Type B pancreatic cell (in vitro differentiated cells): ENCODE data around the gene PLA2G4C. TPM values are rescaled to one million over a fixed set of nuclear protein-coding genes. Genes with fewer than 3 reads are reported as not detected.

Experiments
- DNase-seq: peaks from one replicate; pipeline ENCODE4 v3.0.0; 2021; ENCODE audit warnings: mixed read lengths; ENCODE audit not compliant: unreplicated experiment; ENCODE audit errors: extremely low spot score
- H3K27ac Mint-ChIP-seq: 2 replicates; pipeline ENCODE4 v1.8.0; 2021; ENCODE audit warnings: mild to moderate bottlenecking, mixed read lengths
- H3K27me3 Mint-ChIP-seq: 2 replicates; pipeline ENCODE4 v1.8.0; 2021; ENCODE audit warnings: mixed read lengths
- H3K36me3 Mint-ChIP-seq: 2 replicates; pipeline ENCODE4 v1.8.0; 2021; ENCODE audit warnings: mixed read lengths
- H3K4me1 Mint-ChIP-seq: one replicate; pipeline ENCODE4 v1.8.0; 2021; ENCODE audit warnings: mixed read lengths; ENCODE audit not compliant: unreplicated experiment
- H3K4me3 Mint-ChIP-seq: 2 replicates; pipeline ENCODE4 v1.8.0; 2021; ENCODE audit warnings: mild to moderate bottlenecking, mixed read lengths
- H3K9me3 Mint-ChIP-seq: 2 replicates; pipeline ENCODE4 v1.8.0; 2021; ENCODE audit warnings: mixed read lengths
- CTCF ChIP-seq: fragments of 200-600 bp; sonication (generic); conservative IDR thresholded peaks from 2 replicates; pipeline ENCODE4 v1.5.0; 2021; ENCODE audit warnings: antibody characterized with exemption, mild to moderate bottlenecking
- total RNA-seq: library from RNA; stranded (reverse); gene quantifications from 2 replicates; pipeline ENCODE4 v1.2.1, GENCODE V29; 2021; ENCODE audit warnings: low replicate concordance

The PLA2G4C gene
- total RNA-seq, 1 donor from 2014 or later, result 1.1 TPM

- Mint-ChIP-seq H3K36me3 (no peaks in the 10 kb centered on the region), H3K27me3 (peaks cover 16% of the 10 kb centered on the region), H3K4me3 (no peak overlapping the region), H3K27ac (no peak overlapping the region), H3K4me1 (no peaks in the 10 kb centered on the region), H3K9me3 (peaks cover 5% of the 10 kb centered on the region)
- no peak for DNase-seq
- TF ChIP-seq CTCF, result no peak
Observed at GRCh38 chr19:48010932-48011758, 99.5 kb downstream of the PLA2G4C start.

GRCh38 chr19:48006762-48007161 lies 103.9 kb downstream of the PLA2G4C start:
- DNase-seq, result no peak
- Mint-ChIP-seq H3K27ac (no peak overlapping the region), H3K4me3 (no peak overlapping the region), H3K27me3 (peaks cover 3% of the 10 kb centered on the region), H3K9me3 (peaks cover 5% of the 10 kb centered on the region), H3K4me1 (no peaks in the 10 kb centered on the region), H3K36me3 (no peaks in the 10 kb centered on the region)
- TF ChIP-seq CTCF, result peak; percentile 52

- TF ChIP-seq CTCF, result no peak
- no peaks in the 10 kb centered on the region for H3K36me3 Mint-ChIP-seq
- peaks cover 5% of the 10 kb centered on the region for H3K9me3 Mint-ChIP-seq
- no peaks in the 10 kb centered on the region for H3K4me1 Mint-ChIP-seq
- H3K27ac Mint-ChIP-seq, result no peak overlapping the region
- no peak overlapping the region for H3K4me3 Mint-ChIP-seq
- no peak for DNase-seq
- peaks cover 3% of the 10 kb centered on the region for H3K27me3 Mint-ChIP-seq
Observed at GRCh38 chr19:48004236-48004635, 106.4 kb downstream of the PLA2G4C start.

GRCh38 chr19:48000846-48001245 lies 109.8 kb downstream of the PLA2G4C start:
- Mint-ChIP-seq H3K36me3 (no peaks in the 10 kb centered on the region), H3K4me3 (no peak overlapping the region), H3K4me1 (no peaks in the 10 kb centered on the region), H3K9me3 (no peaks in the 10 kb centered on the region), H3K27ac (no peak overlapping the region), H3K27me3 (peaks cover 13% of the 10 kb centered on the region)
- no peak for TF ChIP-seq CTCF
- no peak for DNase-seq

- Mint-ChIP-seq H3K4me1 (no peaks in the 10 kb centered on the region), H3K9me3 (no peaks in the 10 kb centered on the region), H3K36me3 (no peaks in the 10 kb centered on the region), H3K27me3 (peaks cover 22% of the 10 kb centered on the region), H3K27ac (no peak overlapping the region), H3K4me3 (no peak overlapping the region)
- DNase-seq, result no peak
- TF ChIP-seq CTCF, result no peak
Observed at GRCh38 chr19:47998800-47999199, 111.8 kb downstream of the PLA2G4C start.

Other genes starting within 250 kb of the PLA2G4C start
- gene SULT2A1, start 224.5 kb downstream of the PLA2G4C start, total RNA-seq, result 4.4 and 9.8 TPM in 2 replicates
- not detected in 2 replicates for gene BSPH1, start 118.6 kb downstream of the PLA2G4C start, total RNA-seq
- not detected in 2 replicates for gene ELSPBP1, start 116.2 kb downstream of the PLA2G4C start, total RNA-seq
- not detected in 2 replicates for gene CABP5, start 66.7 kb downstream of the PLA2G4C start, total RNA-seq
- gene LIG1, start 59.5 kb upstream of the PLA2G4C start, total RNA-seq, result 48.4 and 84.9 TPM in 2 replicates
- gene ZSWIM9, start 59.9 kb upstream of the PLA2G4C start, total RNA-seq, result 6.7 and 10.7 TPM in 2 replicates
- 21.9 and 50.4 TPM in 2 replicates for gene CARD8, start 145.1 kb upstream of the PLA2G4C start, total RNA-seq
- 1.5 and 7.4 TPM in 2 replicates for gene ZNF114, start 159.3 kb upstream of the PLA2G4C start, total RNA-seq
- gene EMP3, start 214.7 kb upstream of the PLA2G4C start, total RNA-seq, result 3.8 and 47.8 TPM in 2 replicates